ENCODE measurements around the gene PAX7. TPM values are rescaled to one million over a fixed set of nuclear protein-coding genes. Genes with fewer than 3 reads are reported as not detected.
A peak's percentile ranks its signal among the peaks of the same experiment; 100 is the strongest.

PAX7 gene
- total RNA-seq, 1 donor, result not detected

DNA sequence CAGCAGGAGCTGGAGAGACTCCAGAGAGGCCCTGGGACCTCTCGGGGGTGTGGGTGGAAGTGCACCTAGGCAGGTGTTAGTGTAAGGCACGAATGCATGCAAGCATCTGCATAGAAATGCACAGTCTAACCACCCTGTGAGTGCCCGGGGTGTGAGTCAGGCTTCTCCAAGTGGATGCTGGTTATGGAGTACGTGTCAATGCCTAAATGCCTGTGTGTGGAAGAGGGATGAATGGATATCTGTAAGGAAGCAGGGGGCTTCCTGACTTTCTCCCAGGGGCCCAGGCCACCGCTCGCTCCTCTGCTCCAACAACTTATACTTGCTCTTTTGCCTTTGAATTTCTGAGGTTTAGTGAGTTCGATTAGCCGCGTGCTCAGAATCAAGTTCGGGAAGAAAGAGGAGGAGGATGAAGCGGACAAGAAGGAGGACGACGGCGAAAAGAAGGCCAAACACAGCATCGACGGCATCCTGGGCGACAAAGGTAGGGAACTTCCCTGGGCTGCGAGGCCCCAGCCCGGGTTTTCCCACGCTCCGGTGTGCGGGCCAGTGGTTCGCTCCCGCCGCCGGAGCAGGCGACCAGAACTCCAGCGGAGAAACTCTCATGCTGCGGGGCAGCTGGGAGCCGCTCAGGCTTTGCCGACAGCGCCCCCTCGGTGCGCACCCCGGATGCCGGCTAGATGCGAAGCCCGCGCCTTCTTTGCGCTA, 5.4 kb downstream of the PAX7 start:
- H3K79me2 ChIP-seq (ENCODE audit: insufficient read depth, low read length), result no peaks in the 10 kb centered on the region
- H3K36me3 ChIP-seq (ENCODE audit: insufficient read depth, low read length), result no peaks in the 10 kb centered on the region
- DNase-seq (ENCODE audit: insufficient read length, low spot score, missing footprints), result no peak
- H2AFZ ChIP-seq (ENCODE audit: low read length), result no peak overlapping the region
- no peak overlapping the region for H3K27ac ChIP-seq (ENCODE audit: low read depth, low read length)
- TF ChIP-seq, protein P1, sequence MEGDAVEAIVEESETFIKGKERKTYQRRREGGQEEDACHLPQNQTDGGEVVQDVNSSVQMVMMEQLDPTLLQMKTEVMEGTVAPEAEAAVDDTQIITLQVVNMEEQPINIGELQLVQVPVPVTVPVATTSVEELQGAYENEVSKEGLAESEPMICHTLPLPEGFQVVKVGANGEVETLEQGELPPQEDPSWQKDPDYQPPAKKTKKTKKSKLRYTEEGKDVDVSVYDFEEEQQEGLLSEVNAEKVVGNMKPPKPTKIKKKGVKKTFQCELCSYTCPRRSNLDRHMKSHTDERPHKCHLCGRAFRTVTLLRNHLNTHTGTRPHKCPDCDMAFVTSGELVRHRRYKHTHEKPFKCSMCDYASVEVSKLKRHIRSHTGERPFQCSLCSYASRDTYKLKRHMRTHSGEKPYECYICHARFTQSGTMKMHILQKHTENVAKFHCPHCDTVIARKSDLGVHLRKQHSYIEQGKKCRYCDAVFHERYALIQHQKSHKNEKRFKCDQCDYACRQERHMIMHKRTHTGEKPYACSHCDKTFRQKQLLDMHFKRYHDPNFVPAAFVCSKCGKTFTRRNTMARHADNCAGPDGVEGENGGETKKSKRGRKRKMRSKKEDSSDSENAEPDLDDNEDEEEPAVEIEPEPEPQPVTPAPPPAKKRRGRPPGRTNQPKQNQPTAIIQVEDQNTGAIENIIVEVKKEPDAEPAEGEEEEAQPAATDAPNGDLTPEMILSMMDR (IDR thresholded peaks at IDR 0.05; ENCODE audit: extremely low read depth, low read depth, low read length), result no peak
- no peaks in the 10 kb centered on the region for H3K4me1 ChIP-seq (ENCODE audit: insufficient read depth, low read length)
- no peak overlapping the region for H3K4me2 ChIP-seq (ENCODE audit: insufficient read depth, low read length)
- no peaks in the 10 kb centered on the region for H3K9me3 ChIP-seq (ENCODE audit: low read depth, low read length)
- H3K27me3 ChIP-seq (ENCODE audit: insufficient read depth, low read length), result peaks cover 94% of the 10 kb centered on the region
- H4K20me1 ChIP-seq (ENCODE audit: insufficient read depth, low read length), result no peaks in the 10 kb centered on the region
- H3K4me3 ChIP-seq (ENCODE audit: insufficient read depth, low read length), result no peak overlapping the region

DNA sequence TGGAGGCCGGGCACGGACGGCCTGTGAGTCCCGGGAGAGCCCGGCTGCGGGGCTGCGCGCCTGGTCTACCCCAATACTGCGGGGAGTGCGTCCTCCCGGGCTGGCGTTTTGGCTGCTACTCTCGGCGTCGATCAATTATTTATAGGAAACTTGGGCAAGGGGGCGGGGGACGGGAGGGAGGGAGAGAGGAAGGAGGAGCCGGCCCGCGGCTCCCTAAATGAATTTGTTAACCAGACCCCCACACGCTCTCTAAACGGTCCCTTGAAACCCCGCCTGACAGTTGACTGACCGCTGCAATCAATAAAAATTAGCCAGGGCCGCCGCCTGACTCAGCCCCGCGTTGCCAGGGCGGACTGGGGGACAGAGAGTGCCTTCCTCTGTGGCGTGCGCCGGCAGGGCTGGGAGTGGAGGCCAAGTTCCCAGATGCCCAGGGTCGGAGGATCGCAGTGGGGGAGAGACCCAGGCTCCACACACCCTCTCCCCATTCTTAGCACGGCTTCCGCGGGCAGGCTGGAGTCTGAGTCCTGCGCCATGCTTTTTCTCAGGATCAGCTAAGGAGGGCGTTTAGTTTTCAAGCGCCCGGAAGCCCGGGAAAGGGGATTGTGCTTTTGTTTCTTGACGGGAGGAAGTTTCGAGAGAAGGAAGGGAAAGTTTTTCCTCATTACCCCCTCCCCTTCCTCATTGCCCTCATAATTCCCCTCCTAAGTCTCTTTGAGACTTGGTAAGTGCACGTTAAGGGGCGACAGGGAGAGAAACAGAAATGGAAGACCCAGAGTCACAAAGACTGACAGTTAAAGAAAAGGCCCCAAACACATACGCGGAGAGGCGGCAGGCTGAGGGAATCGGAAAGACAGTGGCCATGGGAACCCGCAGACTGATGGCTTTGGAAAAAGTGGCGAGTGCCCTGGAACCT, 6.2 kb downstream of the PAX7 start:
- Histone ChIP-seq H3K9me3 (ENCODE audit: low read depth, low read length) (no peaks in the 10 kb centered on the region), H3K36me3 (ENCODE audit: insufficient read depth, low read length) (no peaks in the 10 kb centered on the region), H3K27me3 (ENCODE audit: insufficient read depth, low read length) (peaks cover 96% of the 10 kb centered on the region), H3K27ac (ENCODE audit: low read depth, low read length) (no peak overlapping the region), H3K4me1 (ENCODE audit: insufficient read depth, low read length) (no peaks in the 10 kb centered on the region), H3K4me2 (ENCODE audit: insufficient read depth, low read length) (no peak overlapping the region), H4K20me1 (ENCODE audit: insufficient read depth, low read length) (no peaks in the 10 kb centered on the region), H3K79me2 (ENCODE audit: insufficient read depth, low read length) (no peaks in the 10 kb centered on the region), H2AFZ (ENCODE audit: low read length) (no peak overlapping the region), H3K4me3 (ENCODE audit: insufficient read depth, low read length) (no peak overlapping the region)
- DNase-seq (ENCODE audit: insufficient read length, low spot score, missing footprints), result peak; percentile 85
- TF ChIP-seq, protein P1 (IDR thresholded peaks at IDR 0.05; ENCODE audit: extremely low read depth, low read depth, low read length), result no peak

DNA sequence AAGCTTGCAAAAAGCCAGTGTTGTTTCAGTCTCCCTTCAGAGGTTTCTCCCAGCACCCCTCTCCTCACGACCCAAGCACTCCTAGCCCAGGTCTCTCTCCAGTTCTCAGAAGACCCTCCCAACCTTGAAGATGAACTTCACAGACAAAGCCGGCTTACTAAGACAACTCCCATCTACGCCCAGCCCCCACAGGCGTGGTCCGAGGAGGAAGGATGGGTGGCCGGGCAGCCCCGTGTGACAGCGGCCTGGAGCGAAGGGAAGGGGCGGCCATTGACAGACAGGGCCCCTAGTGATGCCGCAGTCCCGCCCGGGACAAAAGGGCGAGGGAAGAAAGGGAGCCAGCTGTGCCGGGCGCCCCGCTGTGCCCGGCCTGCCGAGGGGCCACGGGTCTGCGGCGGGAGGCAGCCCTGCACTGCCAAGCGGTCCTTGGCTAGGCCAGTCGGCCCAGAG, 6.9 kb downstream of the PAX7 start:
- H3K27ac ChIP-seq (ENCODE audit: low read depth, low read length), result no peak overlapping the region
- no peaks in the 10 kb centered on the region for H4K20me1 ChIP-seq (ENCODE audit: insufficient read depth, low read length)
- H3K4me2 ChIP-seq (ENCODE audit: insufficient read depth, low read length), result no peak overlapping the region
- no peak overlapping the region for H2AFZ ChIP-seq (ENCODE audit: low read length)
- H3K4me3 ChIP-seq (ENCODE audit: insufficient read depth, low read length), result no peak overlapping the region
- H3K4me1 ChIP-seq (ENCODE audit: insufficient read depth, low read length), result no peaks in the 10 kb centered on the region
- H3K79me2 ChIP-seq (ENCODE audit: insufficient read depth, low read length), result no peaks in the 10 kb centered on the region
- H3K9me3 ChIP-seq (ENCODE audit: low read depth, low read length), result no peaks in the 10 kb centered on the region
- H3K27me3 ChIP-seq (ENCODE audit: insufficient read depth, low read length), result peaks cover 96% of the 10 kb centered on the region
- TF ChIP-seq, protein P1 (IDR thresholded peaks at IDR 0.05; ENCODE audit: extremely low read depth, low read depth, low read length), result no peak
- no peaks in the 10 kb centered on the region for H3K36me3 ChIP-seq (ENCODE audit: insufficient read depth, low read length)
- no peak for DNase-seq (ENCODE audit: insufficient read length, low spot score, missing footprints)
